OCI-LY1 (cell line): Measurements from ENCODE around the gene SLC16A13.

Source experiments
- H2AFZ ChIP-seq: fragments of 200-600 bp; sonication (generic), shearing (Covaris generic); 2 replicates; pipeline ENCODE4 v1.6.0; 2014; ENCODE audit warnings: antibody characterized with exemption, mild to moderate bottlenecking, low read length
- H3F3A ChIP-seq: fragments of 200-600 bp; sonication (generic), shearing (Covaris generic); 2 replicates; pipeline ENCODE4 v1.6.0; 2014; ENCODE audit warnings: mild to moderate bottlenecking, antibody characterized with exemption, low read length, moderate library complexity; ENCODE audit not compliant: insufficient read depth
- H3K27ac ChIP-seq: fragments of 200-600 bp; sonication (generic); 2 replicates; pipeline ENCODE4 v1.5.1; 2014; ENCODE audit warnings: low read length, mixed run types, mild to moderate bottlenecking, low read depth; ENCODE audit not compliant: poor library complexity, severe bottlenecking
- H3K27me3 ChIP-seq: fragments of 200-600 bp; sonication (generic); 2 replicates; pipeline ENCODE4 v1.6.0; 2014; ENCODE audit warnings: antibody characterized with exemption, mild to moderate bottlenecking, low read length, moderate library complexity; ENCODE audit not compliant: insufficient read depth
- H3K36me3 ChIP-seq: fragments of 200-600 bp; sonication (generic); 2 replicates; pipeline ENCODE4 v1.6.1; 2014; ENCODE audit warnings: mild to moderate bottlenecking, antibody characterized with exemption, low read length, moderate library complexity, mixed read lengths; ENCODE audit not compliant: insufficient read depth
- H3K4me1 ChIP-seq: fragments of 200-600 bp; sonication (generic); 2 replicates; pipeline ENCODE4 v1.5.1; 2014; ENCODE audit warnings: mild to moderate bottlenecking, low read length, moderate library complexity; ENCODE audit not compliant: insufficient read depth, severe bottlenecking
- H3K4me2 ChIP-seq: fragments of 200-600 bp; sonication (generic), shearing (Covaris generic); 2 replicates; pipeline ENCODE4 v1.6.1; 2014; ENCODE audit warnings: low read length
- H3K4me3 ChIP-seq: fragments of 200-600 bp; sonication (generic); 2 replicates; pipeline ENCODE4 v1.5.1; 2014; ENCODE audit warnings: low read length, low read depth, mild to moderate bottlenecking, mixed read lengths; ENCODE audit not compliant: poor library complexity, severe bottlenecking
- H3K79me2 ChIP-seq: fragments of 200-600 bp; shearing (Covaris generic); 2 replicates; pipeline ENCODE4 v1.6.1; 2016; ENCODE audit warnings: mixed run types, low read length, mixed read lengths; ENCODE audit not compliant: insufficient read depth
- H3K9ac ChIP-seq: fragments of 200-600 bp; sonication (generic), shearing (Covaris generic); 2 replicates; pipeline ENCODE4 v1.6.1; 2014; ENCODE audit warnings: mild to moderate bottlenecking, low read length, mixed read lengths
- H3K9me2 ChIP-seq: fragments of 200-600 bp; sonication (generic), shearing (Covaris generic); 2 replicates; pipeline ENCODE4 v1.6.1; 2014; ENCODE audit warnings: low read depth, mild to moderate bottlenecking, low read length, mixed read lengths
- H3K9me3 ChIP-seq: fragments of 200-600 bp; shearing (Covaris generic); 2 replicates; pipeline ENCODE4 v1.6.1; 2014; ENCODE audit warnings: low read length, mixed read lengths
- H4K20me1 ChIP-seq: fragments of 200-600 bp; sonication (generic), shearing (Covaris generic); 2 replicates; pipeline ENCODE4 v1.6.0; 2016; ENCODE audit warnings: mild to moderate bottlenecking, low read length; ENCODE audit not compliant: insufficient read depth
- CTCF ChIP-seq: fragments of 200-600 bp; sonication (generic), shearing (Covaris generic); IDR thresholded peaks from 2 replicates; pipeline ENCODE4 v1.5.1; 2017; ENCODE audit warnings: mild to moderate bottlenecking, antibody characterized with exemption, low read length, moderate library complexity, mixed read lengths
- EZH2 ChIP-seq: fragments of 200-600 bp; sonication (generic), shearing (Covaris generic); IDR thresholded peaks from 2 replicates; pipeline ENCODE4 v1.8.0; 2017; ENCODE audit warnings: borderline replicate concordance, mixed run types, mild to moderate bottlenecking, antibody characterized with exemption, low read length, moderate library complexity, mixed read lengths

The SLC16A13 gene

GRCh38 chr17:6996256-6997011, 39.4 kb upstream of the SLC16A13 start:
- H3K4me2 ChIP-seq, result no peak overlapping the region
- H3F3A ChIP-seq, result no peaks in the 10 kb centered on the region
- no peak overlapping the region for H3K9ac ChIP-seq
- H4K20me1 ChIP-seq, result no peaks in the 10 kb centered on the region
- no peaks in the 10 kb centered on the region for H3K9me3 ChIP-seq
- TF ChIP-seq EZH2 (no peak), CTCF (no peak)
- H2AFZ ChIP-seq, result no peak overlapping the region
- H3K4me3 ChIP-seq, result no peak overlapping the region
- no peaks in the 10 kb centered on the region for H3K4me1 ChIP-seq
- peaks cover 24% of the 10 kb centered on the region; the same call in 1 of the 2 replicates for H3K36me3 ChIP-seq
- no peaks in the 10 kb centered on the region for H3K79me2 ChIP-seq
- no peak overlapping the region for H3K27ac ChIP-seq
- no peaks in the 10 kb centered on the region for H3K9me2 ChIP-seq
- H3K27me3 ChIP-seq, result no peaks in the 10 kb centered on the region

- peaks cover 31% of the 10 kb centered on the region; the same call in 1 of the 2 replicates for H3K36me3 ChIP-seq
- no peak overlapping the region for H3K9ac ChIP-seq
- no peak for TF ChIP-seq CTCF
- TF ChIP-seq EZH2, result no peak
- H3K79me2 ChIP-seq, result no peaks in the 10 kb centered on the region
- no peaks in the 10 kb centered on the region for H4K20me1 ChIP-seq
- no peak overlapping the region for H3K4me3 ChIP-seq
- no peaks in the 10 kb centered on the region for H3K27me3 ChIP-seq
- no peaks in the 10 kb centered on the region for H3F3A ChIP-seq
- H3K9me2 ChIP-seq, result no peaks in the 10 kb centered on the region
- H3K4me1 ChIP-seq, result no peaks in the 10 kb centered on the region
- no peak overlapping the region for H2AFZ ChIP-seq
- no peak overlapping the region for H3K4me2 ChIP-seq
- H3K9me3 ChIP-seq, result no peaks in the 10 kb centered on the region
- H3K27ac ChIP-seq, result no peak overlapping the region
Observed at GRCh38 chr17:6997171-6997570, 38.6 kb upstream of the SLC16A13 start.

- Histone ChIP-seq H3K27ac (no peak overlapping the region), H3K4me1 (no peaks in the 10 kb centered on the region), H3K4me3 (no peak overlapping the region), H3K4me2 (no peak overlapping the region), H3K9ac (no peak overlapping the region), H3K27me3 (no peaks in the 10 kb centered on the region), H2AFZ (no peak overlapping the region), H4K20me1 (no peaks in the 10 kb centered on the region), H3K9me3 (no peaks in the 10 kb centered on the region), H3K79me2 (no peaks in the 10 kb centered on the region), H3K9me2 (no peaks in the 10 kb centered on the region), H3K36me3 (peaks cover 32% of the 10 kb centered on the region; the same call in 1 of the 2 replicates), H3F3A (no peaks in the 10 kb centered on the region)
- TF ChIP-seq CTCF (no peak), EZH2 (no peak)
Observed at GRCh38 chr17:6998855-6999508, 36.8 kb upstream of the SLC16A13 start.
